NCI-H2107 treated with DMSO at 0.1 percent for 48 hours (cell line): ENCODE results near the gene RAB40C.

Experiments
- DNase-seq: peaks from one replicate; lab custom pipeline; 2025; ENCODE audit not compliant: unreplicated experiment; lab: John Stamatoyannopoulos, UW

Gene RAB40C

DNA sequence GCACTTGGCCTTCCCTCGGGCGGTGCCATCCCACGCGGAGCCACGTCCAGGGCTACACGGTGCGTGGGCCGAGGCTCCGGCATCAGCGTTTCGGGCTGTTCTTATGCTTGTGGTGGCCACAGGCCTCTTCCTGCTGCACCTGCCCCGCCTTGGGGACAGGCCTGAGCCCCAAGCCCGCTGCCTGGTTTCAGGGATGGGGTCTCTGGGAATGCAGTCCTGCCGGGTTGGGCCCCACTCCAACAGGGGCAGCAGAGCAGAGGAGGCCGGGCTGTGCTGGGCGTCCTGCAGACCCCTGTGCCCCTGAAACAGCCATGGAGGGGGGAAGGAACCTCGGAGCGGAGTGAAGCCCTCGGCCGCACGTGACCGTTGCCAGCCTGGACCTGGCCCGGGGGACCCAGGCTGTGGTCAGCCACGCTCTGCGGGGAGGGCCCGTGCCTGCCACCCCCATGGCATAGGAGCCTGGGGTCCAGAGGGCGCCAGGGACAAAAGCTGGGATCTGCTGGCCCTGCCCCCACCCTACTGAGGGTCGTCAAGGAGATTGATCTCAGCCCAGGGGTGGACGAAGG, 40.5 kb downstream of the RAB40C start:
- no peak for DNase-seq

DNA sequence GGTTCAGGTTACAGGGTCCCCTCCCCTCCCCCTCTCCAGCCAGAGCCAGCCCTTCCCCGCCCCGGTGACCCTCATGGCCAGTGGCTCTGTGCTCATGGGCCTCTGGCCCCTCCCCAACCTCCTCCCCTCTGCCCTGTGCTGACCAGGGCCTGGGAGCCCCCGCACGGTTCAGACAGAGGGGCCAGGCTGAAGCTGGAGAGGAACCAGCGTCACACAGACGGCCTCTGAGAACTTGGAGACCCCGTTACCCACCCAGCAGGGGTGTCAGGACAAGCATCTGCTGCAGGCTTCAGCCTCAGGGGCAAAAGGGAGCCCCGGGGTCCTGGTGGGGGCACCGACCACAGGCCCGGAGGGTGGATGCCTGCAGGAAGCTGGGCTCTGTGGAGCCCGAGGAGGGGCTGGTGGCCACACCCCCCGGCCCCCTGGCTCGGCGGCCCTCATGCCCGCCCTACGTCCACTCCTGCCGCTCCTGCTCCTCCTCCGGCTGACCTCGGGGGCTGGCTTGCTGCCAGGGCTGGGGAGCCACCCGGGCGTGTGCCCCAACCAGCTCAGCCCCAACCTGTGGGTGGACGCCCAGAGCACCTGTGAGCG, 41.0 kb downstream of the RAB40C start, which contains the start of gene WFIKKN1:
WFIKKN1 (plus strand) TSS at position 171 of the 591 bp plus-strand sequence; CDS start at position 440, 269 bp downstream.
- DNase-seq, result no peak

DNA sequence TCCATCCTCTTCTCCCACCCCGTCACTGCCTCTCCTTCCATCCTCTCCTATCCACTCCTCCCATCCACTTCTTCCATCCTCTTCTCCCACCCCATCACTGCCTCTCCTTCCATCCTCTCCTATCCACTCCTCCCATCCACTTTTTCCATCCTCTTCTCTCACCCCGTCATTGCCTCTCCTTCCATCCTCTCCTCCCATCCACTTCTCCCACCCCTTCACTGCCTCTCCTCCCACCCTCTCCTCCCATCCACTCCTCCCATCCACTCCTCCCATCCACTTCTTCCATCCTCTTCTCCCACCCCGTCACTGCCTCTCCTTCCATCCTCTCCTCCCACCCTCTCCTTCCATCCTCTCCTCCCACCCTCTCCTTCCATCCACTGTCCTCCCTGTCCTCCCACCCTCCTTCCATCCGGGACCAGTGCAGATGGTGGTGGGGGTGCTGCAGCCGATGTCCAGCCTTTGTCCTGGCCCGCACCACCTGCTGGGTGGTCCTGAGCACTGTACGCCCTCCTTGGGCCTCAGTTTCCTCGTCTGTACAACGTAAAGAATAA, 42.0 kb downstream of the RAB40C start:
- no peak for DNase-seq

DNA sequence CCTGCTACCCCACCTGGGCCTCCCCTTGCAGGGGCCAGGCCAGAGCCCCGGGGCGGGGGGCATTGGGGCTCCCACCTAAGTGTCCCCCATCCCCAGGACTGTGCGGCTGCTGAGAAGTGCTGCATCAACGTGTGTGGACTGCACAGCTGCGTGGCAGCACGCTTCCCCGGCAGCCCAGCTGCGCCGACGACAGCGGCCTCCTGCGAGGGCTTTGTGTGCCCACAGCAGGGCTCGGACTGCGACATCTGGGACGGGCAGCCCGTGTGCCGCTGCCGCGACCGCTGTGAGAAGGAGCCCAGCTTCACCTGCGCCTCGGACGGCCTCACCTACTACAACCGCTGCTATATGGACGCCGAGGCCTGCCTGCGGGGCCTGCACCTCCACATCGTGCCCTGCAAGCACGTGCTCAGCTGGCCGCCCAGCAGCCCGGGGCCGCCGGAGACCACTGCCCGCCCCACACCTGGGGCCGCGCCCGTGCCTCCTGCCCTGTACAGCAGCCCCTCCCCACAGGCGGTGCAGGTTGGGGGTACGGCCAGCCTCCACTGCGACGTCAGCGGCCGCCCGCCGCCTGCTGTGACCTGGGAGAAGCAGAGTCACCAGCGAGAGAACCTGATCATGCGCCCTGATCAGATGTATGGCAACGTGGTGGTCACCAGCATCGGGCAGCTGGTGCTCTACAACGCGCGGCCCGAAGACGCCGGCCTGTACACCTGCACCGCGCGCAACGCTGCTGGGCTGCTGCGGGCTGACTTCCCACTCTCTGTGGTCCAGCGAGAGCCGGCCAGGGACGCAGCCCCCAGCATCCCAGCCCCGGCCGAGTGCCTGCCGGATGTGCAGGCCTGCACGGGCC, 42.8 kb downstream of the RAB40C start:
- DNase-seq, result no peak

DNA sequence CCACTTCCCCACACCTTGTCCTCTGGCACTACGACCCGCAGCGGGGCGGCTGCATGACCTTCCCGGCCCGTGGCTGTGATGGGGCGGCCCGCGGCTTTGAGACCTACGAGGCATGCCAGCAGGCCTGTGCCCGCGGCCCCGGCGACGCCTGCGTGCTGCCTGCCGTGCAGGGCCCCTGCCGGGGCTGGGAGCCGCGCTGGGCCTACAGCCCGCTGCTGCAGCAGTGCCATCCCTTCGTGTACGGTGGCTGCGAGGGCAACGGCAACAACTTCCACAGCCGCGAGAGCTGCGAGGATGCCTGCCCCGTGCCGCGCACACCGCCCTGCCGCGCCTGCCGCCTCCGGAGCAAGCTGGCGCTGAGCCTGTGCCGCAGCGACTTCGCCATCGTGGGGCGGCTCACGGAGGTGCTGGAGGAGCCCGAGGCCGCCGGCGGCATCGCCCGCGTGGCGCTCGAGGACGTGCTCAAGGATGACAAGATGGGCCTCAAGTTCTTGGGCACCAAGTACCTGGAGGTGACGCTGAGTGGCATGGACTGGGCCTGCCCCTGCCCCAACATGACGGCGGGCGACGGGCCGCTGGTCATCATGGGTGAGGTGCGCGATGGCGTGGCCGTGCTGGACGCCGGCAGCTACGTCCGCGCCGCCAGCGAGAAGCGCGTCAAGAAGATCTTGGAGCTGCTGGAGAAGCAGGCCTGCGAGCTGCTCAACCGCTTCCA, 43.6 kb downstream of the RAB40C start:
- no peak for DNase-seq

DNA sequence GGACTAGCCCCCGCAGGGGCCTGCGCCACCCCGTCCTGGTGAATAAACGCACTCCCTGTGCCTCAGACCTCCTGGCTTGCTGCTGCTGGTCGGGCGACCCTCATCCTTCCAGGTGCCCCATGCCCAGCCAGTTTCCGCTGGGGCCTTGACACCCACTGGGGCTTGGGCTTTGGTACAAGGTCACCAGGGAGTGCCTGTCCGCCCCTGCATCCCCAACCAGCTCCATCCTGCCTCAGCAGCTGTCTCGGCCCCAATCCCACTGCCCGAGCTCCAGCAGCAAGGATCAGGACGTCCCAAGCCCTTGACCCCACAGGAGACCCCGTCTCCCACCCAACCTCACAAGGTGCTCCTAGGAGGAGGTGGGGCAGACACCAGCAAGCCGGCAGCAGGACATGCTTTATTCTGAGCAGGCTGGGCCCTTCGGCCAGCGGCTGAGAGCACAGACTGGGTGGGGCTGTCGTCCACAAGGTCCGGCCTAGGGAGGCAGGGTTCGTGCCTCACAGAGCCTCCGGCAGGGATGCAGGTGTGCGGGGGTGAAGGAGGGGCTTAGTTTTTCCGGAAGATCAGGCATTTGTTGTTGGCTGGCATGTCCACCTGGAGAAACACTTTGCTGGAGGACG, 44.3 kb downstream of the RAB40C start:
- no peak for DNase-seq

DNA sequence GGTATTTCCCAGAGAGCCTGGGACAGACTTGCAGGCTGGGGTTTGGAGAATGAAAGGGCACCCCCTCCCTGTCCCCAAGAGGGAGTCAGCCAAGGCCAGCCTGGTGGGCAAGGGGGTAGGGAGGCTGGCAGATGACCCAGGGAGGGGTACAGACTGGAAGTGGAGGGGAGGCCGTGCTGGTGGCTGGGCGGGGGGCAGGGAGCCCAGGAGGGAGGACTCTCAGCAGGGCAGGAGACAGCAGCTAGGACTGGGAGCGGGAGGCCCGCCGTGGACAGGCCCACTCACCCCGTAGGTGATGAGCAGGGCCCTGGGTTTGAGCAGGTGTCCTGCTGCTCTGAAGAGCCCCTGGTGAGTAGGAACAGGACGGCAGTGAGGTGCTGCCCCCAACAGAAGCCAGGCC, 45.1 kb downstream of the RAB40C start:
- DNase-seq, result no peak

DNA sequence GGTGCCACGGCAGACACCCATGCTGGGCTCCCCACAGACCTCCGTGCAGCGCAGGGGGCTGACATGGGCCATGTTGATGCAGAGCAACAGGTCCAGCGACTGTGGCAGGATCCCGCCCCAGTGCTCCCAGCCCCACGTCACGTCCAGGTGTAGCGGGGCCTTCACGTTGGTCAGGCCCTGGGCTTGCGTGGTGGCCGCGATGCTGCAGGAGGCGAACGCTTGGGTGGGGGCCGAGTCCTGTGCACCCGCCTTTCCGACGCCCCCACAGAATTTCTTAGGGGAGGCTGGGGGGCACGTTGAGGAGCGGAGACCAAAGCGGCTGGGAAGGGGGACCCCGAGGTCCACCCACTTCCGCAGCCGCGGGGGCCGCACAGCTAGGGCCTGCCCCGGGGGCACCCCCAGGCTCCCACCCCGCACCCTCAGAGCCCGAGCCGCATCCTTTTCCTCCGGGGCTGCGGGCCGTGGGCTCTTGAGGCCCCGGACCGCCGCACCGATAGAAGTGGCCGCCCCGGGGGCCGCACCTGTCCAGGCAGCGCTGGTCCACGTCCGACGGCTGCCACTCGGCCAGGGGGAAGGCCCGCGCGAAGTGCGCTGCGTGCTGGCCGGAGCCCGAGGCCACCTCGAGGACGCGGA, 45.8 kb downstream of the RAB40C start:
- DNase-seq, result no peak

DNA sequence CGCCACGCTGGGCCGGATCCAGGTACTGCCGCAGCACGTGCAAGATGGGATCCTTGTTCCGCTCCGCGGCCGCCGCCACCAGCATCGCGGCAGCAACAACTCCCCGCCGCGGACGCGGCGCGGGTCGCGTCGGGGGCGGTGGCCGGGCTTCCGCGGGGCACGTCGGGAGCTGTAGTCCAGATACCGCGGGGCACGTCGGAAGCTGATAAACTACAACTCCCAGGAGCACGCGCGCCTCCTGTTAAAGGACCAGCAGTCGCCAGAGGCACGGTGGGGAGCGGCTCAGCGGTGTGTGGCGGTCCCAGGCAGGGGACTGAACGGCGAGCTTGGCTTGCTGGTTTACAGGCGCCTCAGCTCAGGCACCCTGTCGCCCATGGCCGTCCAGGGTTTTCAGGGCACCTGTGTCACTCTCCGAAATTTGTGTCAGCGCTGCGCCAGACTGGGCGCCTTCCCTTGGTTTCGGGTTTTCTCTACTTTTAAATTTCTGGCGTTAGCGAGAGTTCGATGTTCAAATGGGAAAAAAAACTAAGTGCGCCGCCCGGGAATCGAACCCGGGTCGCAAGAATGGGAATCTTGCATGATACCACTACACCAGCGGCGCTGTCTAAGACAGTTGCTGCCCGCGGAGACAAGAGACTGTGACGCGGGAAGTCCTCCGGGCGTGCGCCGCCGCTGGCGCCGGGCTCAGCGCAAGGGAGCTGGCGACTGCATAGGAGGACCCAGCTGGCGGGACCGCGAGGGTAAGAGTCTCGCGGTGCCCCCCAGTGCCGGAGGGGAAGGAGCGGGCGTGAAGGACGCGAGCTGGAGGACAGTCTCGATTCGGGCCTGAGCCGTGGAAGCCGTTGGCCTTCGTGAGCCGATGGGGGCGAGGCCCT, 46.6 kb downstream of the RAB40C start, which contains the start of gene METTL26:
METTL26 (minus strand) TSS at position 100 of the 875 bp plus-strand sequence; CDS start at position 85, 15 bp downstream.
- peak; percentile 74 for DNase-seq

DNA sequence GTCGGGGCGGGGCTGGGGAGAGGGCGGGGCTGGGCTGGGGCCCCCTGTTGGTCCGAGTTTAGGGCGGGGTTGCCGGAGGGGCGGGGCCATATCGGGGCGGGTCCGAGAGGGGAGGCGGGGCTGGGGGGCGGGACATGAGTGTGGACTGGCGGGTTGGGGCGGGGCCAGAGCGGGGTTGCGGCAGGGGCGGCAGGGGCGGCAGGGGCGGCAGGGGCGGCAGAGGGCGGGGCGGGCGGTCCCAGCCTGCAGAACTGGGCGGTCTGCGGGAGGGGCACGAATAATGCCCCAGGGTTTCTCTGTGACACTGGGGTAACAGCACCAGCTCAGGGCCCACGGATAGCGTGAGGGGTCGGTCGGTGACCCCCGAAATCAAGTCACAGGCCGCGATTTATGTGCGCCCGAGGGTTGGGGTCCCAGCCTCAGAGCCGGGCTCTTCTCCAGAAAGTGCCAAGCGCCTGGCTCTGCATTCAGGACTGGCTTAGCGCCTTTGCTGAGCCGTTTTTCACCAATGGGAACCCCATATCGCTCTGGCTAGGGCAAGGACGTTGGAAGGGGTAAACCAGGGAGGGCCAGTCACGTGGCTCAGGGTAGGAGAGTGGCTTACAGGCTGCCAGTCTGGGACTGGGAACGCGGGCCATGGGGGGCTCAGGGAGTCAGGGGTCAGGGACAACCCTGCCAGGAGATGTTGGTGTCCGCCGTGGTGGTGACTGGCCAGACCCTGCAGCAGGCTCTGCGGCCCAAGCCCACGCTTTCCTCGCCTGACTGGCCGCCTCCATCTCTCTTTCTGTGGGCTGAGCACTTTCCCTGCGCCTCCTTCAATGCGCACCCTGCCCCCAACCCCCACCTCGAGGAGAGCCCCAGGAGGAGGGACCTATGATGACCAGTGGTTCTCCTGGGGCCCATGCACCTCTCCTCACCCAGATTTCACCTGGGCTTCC, 47.5 kb downstream of the RAB40C start:
- DNase-seq, result no peak

DNA sequence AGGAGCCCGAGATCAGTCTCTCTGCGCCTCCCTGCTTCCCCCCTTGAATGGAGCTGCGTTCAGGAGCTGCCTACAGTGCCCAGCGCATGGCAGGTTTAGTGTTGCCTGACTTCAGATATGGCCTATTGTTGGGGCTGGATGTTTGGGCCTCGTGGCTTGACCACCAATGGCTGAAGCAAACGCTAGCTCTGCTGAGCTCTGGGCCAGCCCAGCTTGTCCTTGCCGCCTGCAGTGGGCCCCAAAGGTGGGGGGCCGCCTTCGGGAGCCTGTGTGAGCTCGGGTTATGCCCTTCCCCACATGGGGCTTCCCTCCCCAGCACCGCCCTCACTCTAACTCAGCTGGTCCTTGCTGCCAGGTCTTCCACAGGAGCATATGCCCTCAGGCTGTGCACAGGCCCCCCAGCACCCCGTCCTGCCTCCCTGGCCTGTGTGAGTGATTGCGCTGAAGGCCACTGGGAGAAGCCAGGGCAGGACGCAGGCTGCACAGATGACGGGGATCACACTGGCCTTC, 48.2 kb downstream of the RAB40C start:
- no peak for DNase-seq

DNA sequence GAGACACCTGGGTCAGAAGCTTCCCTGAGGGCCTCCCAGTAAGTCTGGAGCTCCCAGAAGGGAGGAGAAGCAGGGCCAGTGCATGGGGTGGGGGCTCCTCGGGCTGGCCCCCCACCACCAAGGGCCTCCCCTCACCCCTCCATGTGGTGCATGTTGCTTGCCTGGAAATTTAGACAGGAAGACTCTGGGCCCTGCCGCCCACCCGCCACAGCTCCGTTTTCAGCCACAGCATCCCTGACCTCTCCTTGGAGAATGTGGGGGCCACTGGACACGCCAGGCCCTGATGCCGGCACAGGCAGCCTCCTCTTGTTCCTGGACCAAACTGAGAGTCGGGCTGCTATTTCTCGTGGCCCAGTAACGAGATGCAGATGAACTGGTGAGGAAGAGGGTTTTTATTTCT, 49.0 kb downstream of the RAB40C start:
- no peak for DNase-seq

DNA sequence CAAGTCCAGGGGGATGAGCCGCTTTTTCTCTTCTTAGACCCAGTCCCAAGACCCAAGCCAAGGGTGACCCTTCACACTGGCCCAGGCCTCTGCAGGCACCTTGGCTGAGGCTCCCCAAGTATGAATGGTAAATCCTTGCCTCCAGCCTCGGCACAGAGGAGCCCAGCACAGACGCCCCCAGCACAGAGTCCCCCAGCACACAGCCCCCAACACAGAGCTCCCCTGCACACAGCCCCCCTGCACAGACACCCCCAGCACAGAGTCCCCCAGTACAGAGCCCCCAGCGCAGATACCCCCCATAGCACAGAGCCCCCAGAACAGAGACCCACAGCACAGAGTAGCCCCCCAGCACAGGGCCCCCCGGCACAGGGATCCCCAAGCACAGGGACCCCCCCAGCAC, 50.7 kb downstream of the RAB40C start:
- DNase-seq, result no peak

DNA sequence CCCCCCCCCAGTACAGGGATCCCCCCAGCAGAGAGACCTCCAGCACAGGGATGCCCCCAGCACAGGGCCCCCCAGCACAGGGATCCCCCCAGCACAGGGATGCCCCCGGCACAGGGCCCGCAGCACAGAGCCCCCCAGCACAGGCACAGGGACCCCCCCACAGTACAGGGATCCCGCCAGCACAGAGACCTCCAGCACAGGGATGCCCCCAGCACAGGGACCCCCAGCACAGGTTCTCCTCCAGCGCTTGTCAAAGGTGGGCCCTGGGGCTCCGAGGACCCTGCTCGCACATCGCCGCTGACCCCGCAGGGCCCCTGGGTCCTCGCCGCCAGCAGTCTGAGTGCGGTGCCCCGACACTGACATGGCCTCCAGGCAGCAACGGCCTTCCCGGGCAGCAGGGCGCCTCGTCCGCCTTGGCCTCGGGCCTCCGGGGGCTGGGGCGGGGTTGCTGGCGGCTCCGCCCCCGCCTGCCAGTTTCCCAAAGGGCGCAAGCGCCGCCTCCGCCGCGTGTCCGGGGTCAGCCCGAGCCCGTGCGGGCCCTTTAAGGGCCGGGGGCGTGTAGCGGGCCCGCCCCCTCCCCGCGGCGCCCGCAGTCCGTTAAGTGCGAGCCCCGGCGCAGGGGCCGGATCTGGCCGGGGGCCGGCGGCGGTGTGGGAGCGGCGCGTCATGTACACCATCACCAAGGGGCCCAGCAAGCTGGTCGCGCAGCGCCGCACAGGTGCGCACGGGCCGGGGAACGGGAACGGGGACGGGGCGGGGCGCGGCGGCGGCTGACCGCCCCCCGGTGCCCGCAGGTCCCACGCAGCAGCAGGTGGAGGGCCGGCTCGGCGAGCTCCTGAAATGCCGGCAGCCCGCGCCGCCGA, 51.7 kb downstream of the RAB40C start, which contains the start of gene MCRIP2:
MCRIP2 (plus strand) TSS at position 503 of the 863 bp plus-strand sequence; CDS start at position 667, 164 bp downstream.
- peak; percentile 21 for DNase-seq

DNA sequence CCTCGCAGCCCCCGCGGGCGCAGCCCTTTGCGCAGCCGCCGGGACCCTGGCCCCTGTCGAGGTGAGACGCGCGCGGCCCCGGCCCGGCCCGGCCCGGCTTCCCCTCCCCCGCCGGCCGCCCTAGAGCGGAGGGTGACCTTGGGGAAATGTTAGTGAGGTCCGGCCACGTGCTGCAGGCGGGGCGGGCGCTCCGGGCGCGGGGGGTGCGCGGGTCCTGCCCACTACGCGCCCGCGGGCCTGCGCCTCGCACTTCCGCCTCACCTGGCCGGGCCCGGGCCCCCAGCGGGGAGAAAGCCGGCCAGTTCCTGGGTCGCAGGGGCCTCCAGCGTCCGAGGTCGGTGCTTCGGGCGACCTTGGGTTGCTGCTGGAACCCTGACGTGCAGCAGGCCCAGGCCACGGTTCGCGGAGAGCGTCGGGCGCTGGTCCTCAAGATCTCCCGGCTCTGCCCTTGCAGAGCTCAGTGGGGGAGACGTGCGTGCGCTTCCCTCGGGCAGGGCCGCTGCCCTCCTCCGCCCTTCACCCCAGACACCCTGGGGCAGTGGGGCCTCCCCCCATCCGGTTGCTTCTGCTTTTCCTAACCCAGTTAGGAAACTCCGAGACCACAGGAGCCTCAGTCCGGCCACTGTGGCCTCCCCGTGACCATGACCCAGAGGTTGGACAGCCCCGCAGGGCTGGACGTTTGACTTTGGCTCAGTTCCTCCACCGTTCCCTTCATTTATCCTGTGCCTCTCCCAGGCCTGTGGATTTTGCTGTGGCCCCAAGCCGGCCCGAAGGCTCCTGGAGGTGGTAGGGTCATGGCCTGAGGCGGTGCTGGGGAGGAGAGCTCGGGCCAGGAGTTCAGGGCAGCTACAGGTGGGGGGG, 52.6 kb downstream of the RAB40C start:
- no peak for DNase-seq

DNA sequence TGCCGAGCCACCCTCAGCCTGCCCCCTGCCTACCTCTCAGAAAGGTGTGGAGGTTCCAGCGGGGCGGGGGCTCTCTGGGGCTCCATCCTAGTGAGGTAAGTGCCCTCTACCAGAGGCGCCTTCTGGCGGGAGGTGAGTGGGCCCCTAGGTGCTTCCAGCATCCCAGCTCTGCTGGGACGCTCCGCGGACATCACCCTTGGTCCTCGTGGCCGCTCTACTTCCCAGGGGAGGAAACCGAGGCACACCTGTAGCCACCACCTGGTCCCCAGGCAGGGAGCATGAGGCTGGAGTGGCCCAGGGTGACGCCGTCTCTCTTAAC, 53.1 kb downstream of the RAB40C start:
- no peak for DNase-seq
